Measurements from ENCODE around the gene PGM3.

DNA sequence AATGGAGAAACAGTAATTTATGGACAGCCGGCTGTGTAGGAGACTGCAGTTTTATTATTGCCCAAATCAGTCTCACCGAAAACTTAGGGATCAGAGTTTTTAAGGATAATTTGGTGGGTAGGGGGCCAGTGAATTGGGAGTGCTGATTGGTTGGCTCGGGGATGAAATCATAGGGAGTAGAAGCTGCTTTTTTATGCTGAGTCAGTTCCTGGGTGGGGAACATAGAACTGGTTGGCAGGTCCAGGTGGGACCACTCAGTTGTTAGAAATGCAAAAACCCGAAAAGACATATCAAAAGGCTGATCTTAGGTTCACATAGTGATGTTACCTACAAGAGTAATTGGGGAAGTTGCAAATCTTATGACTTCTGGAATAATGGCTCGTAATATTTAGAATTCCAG, 66.3 kb downstream of the PGM3 start:
- TF ChIP-seq CTCF (IDR thresholded peaks at IDR 0.05): no peak
- TF ChIP-seq EZH2phosphoT487 (IDR thresholded peaks at IDR 0.05): no peak
- no peak for TF ChIP-seq EZH2 (IDR thresholded peaks at IDR 0.05)
